SJCRH30 (cell line): ENCODE measurements around the gene IQCH. TPM values are rescaled to one million over a fixed set of nuclear protein-coding genes. Genes with fewer than 3 reads are reported as not detected.

Source experiments
- DNase-seq, 2 experiments: peaks; one replicate each; pipeline ENCODE4 v3.0.0-alpha.2; 2015 to 2020
- H3K27ac ChIP-seq: fragments of 250-450 bp; sonication (Bioruptor Pico); 2 replicates; pipeline ENCODE4 v1.5.1; 2020; ENCODE audit warnings: mild to moderate bottlenecking, moderate library complexity
- H3K27me3 ChIP-seq: fragments of 250-450 bp; sonication (Bioruptor Pico); 2 replicates; pipeline ENCODE4 v1.5.1; 2020; ENCODE audit warnings: mild to moderate bottlenecking, moderate library complexity
- H3K36me3 ChIP-seq: fragments of 250-450 bp; sonication (Bioruptor Pico); 2 replicates; pipeline ENCODE4 v1.5.1; 2020; ENCODE audit warnings: mild to moderate bottlenecking, moderate library complexity
- H3K4me1 ChIP-seq: fragments of 250-450 bp; sonication (Bioruptor Pico); 2 replicates; pipeline ENCODE4 v1.5.1; 2020; ENCODE audit warnings: mild to moderate bottlenecking, moderate library complexity
- H3K4me3 ChIP-seq: fragments of 250-450 bp; sonication (Bioruptor Pico); 2 replicates; pipeline ENCODE4 v1.5.1; 2020; ENCODE audit warnings: mild to moderate bottlenecking, moderate library complexity
- H3K9me3 ChIP-seq: fragments of 250-450 bp; sonication (Bioruptor Pico); replicated peaks from 2 replicates; pipeline ENCODE4 v1.5.1; 2020; ENCODE audit warnings: mild to moderate bottlenecking, moderate library complexity
- total RNA-seq: library from RNA; depleted of rRNA; stranded (reverse); fragments of >200 nt; shearing (Covaris generic); gene quantifications from 2 replicates; pipeline ENCODE4 v1.2.3, GENCODE V29; 2014

Gene IQCH
- total RNA-seq, 1 experiment from 2014 or later, result 3.2 TPM

GRCh38 chr15:67397139-67397538 lies 142.6 kb downstream of the IQCH start:
- Histone ChIP-seq H3K27me3 (no peaks in the 10 kb centered on the region), H3K9me3 (no peaks in the 10 kb centered on the region), H3K4me1 (no peaks in the 10 kb centered on the region), H3K36me3 (no peaks in the 10 kb centered on the region), H3K4me3 (no peak overlapping the region), H3K27ac (no peak overlapping the region)
- no peak for DNase-seq

- DNase-seq, result no peak
- Histone ChIP-seq H3K27ac (no peak overlapping the region), H3K4me3 (no peak overlapping the region), H3K9me3 (no peaks in the 10 kb centered on the region), H3K27me3 (no peaks in the 10 kb centered on the region), H3K4me1 (no peaks in the 10 kb centered on the region), H3K36me3 (no peaks in the 10 kb centered on the region)
Measured at GRCh38 chr15:67399925-67400324, 145.3 kb downstream of the IQCH start.

GRCh38 chr15:67400890-67401289 lies 146.3 kb downstream of the IQCH start:
- peaks cover 7% of the 10 kb centered on the region for H3K4me1 ChIP-seq
- no peak for DNase-seq
- no peaks in the 10 kb centered on the region for H3K27me3 ChIP-seq
- no peaks in the 10 kb centered on the region for H3K9me3 ChIP-seq
- H3K4me3 ChIP-seq, result no peak overlapping the region
- no peak overlapping the region for H3K27ac ChIP-seq
- no peaks in the 10 kb centered on the region for H3K36me3 ChIP-seq

GRCh38 chr15:67401336-67401735 lies 146.8 kb downstream of the IQCH start:
- Histone ChIP-seq H3K4me1 (peaks cover 10% of the 10 kb centered on the region), H3K27ac (no peak overlapping the region), H3K9me3 (no peaks in the 10 kb centered on the region), H3K4me3 (no peak overlapping the region), H3K27me3 (no peaks in the 10 kb centered on the region), H3K36me3 (no peaks in the 10 kb centered on the region)
- no peak for DNase-seq

- no peaks in the 10 kb centered on the region for H3K27me3 ChIP-seq
- no peaks in the 10 kb centered on the region for H3K9me3 ChIP-seq
- no peak overlapping the region for H3K27ac ChIP-seq
- no peaks in the 10 kb centered on the region for H3K36me3 ChIP-seq
- no peak for DNase-seq
- no peak overlapping the region for H3K4me3 ChIP-seq
- peaks cover 10% of the 10 kb centered on the region for H3K4me1 ChIP-seq
Measured at GRCh38 chr15:67403428-67404154, 149.0 kb downstream of the IQCH start.

- peak; percentile 41 to 66 for DNase-seq
- peaks cover 10% of the 10 kb centered on the region for H3K4me1 ChIP-seq
Measured at GRCh38 chr15:67405208-67406191, 150.9 kb downstream of the IQCH start.

GRCh38 chr15:67406257-67406861 lies 151.8 kb downstream of the IQCH start:
- Histone ChIP-seq H3K4me3 (no peak overlapping the region), H3K27me3 (no peaks in the 10 kb centered on the region), H3K4me1 (peaks cover 10% of the 10 kb centered on the region), H3K9me3 (no peaks in the 10 kb centered on the region), H3K36me3 (no peaks in the 10 kb centered on the region), H3K27ac (no peak overlapping the region)
- DNase-seq, result no peak

More at GRCh38 chr15:67405208-67406191, 150.9 kb downstream of the IQCH start:
- H3K9me3 ChIP-seq, result no peaks in the 10 kb centered on the region
- H3K4me3 ChIP-seq, result no peak overlapping the region
- H3K36me3 ChIP-seq, result no peaks in the 10 kb centered on the region
- H3K27ac ChIP-seq, result no peak overlapping the region
- no peaks in the 10 kb centered on the region for H3K27me3 ChIP-seq

GRCh38 chr15:67407786-67408185 lies 153.2 kb downstream of the IQCH start:
- DNase-seq, result no peak
- Histone ChIP-seq H3K36me3 (no peaks in the 10 kb centered on the region), H3K27me3 (no peaks in the 10 kb centered on the region), H3K27ac (no peak overlapping the region), H3K9me3 (no peaks in the 10 kb centered on the region), H3K4me3 (no peak overlapping the region), H3K4me1 (peaks cover 10% of the 10 kb centered on the region)

GRCh38 chr15:67409175-67409574 lies 154.6 kb downstream of the IQCH start:
- Histone ChIP-seq H3K4me3 (no peak overlapping the region), H3K27ac (no peak overlapping the region), H3K9me3 (no peaks in the 10 kb centered on the region), H3K4me1 (peaks cover 14% of the 10 kb centered on the region), H3K27me3 (no peaks in the 10 kb centered on the region), H3K36me3 (no peaks in the 10 kb centered on the region)
- no peak for DNase-seq

GRCh38 chr15:67411486-67411885 lies 156.9 kb downstream of the IQCH start:
- Histone ChIP-seq H3K27ac (no peak overlapping the region), H3K27me3 (no peaks in the 10 kb centered on the region), H3K9me3 (no peaks in the 10 kb centered on the region), H3K4me3 (no peak overlapping the region), H3K36me3 (no peaks in the 10 kb centered on the region), H3K4me1 (peaks cover 6% of the 10 kb centered on the region)
- no peak for DNase-seq

GRCh38 chr15:67413770-67414390 lies 159.3 kb downstream of the IQCH start:
- H3K27me3 ChIP-seq, result no peaks in the 10 kb centered on the region
- H3K9me3 ChIP-seq, result no peaks in the 10 kb centered on the region
- peak; percentile 45 to 53 for DNase-seq
- 0 out of 2 replicates have a peak overlapping the region, but pooled peaks have one; percentile 1 for H3K4me3 ChIP-seq
- no peak overlapping the region; the same call in 1 of the 2 replicates for H3K27ac ChIP-seq
- no peaks in the 10 kb centered on the region for H3K36me3 ChIP-seq
- H3K4me1 ChIP-seq, result peaks cover 6% of the 10 kb centered on the region

- no peak overlapping the region for H3K27ac ChIP-seq
- no peaks in the 10 kb centered on the region for H3K27me3 ChIP-seq
- no peak overlapping the region for H3K4me3 ChIP-seq
- no peaks in the 10 kb centered on the region for H3K9me3 ChIP-seq
- DNase-seq, result no peak
- H3K4me1 ChIP-seq, result peaks cover 6% of the 10 kb centered on the region
- H3K36me3 ChIP-seq, result no peaks in the 10 kb centered on the region
Measured at GRCh38 chr15:67415181-67415580, 160.6 kb downstream of the IQCH start.

GRCh38 chr15:67416891-67417290 lies 162.3 kb downstream of the IQCH start:
- Histone ChIP-seq H3K9me3 (no peaks in the 10 kb centered on the region), H3K36me3 (no peaks in the 10 kb centered on the region), H3K4me3 (no peak overlapping the region), H3K27ac (no peak overlapping the region), H3K27me3 (no peaks in the 10 kb centered on the region), H3K4me1 (peaks cover 6% of the 10 kb centered on the region)
- DNase-seq, result no peak

GRCh38 chr15:67419705-67420104 lies 165.1 kb downstream of the IQCH start:
- no peaks in the 10 kb centered on the region for H3K36me3 ChIP-seq
- no peaks in the 10 kb centered on the region for H3K27me3 ChIP-seq
- H3K9me3 ChIP-seq, result no peaks in the 10 kb centered on the region
- no peak for DNase-seq
- H3K4me3 ChIP-seq, result no peak overlapping the region
- no peak overlapping the region for H3K27ac ChIP-seq
- no peaks in the 10 kb centered on the region for H3K4me1 ChIP-seq
